A673 (cell line): Measurements from ENCODE around the gene PITX1. TPM values are rescaled to one million over a fixed set of nuclear protein-coding genes. Genes with fewer than 3 reads are reported as not detected.

ENCODE experiments used
- BruUV-seq: library from RNA; stranded (reverse); fragments of 400-500 nt; replicated peaks from 2 replicates; lab custom pipeline; 2021; lab: Mats Ljungman, UMichigan
- CTCF ChIA-PET: fragments of 300-600 bp; sonication (Branson Sonifier 250); formaldehyde crosslinking; loops from one replicate; lab custom pipeline; 2022; ENCODE audit warnings: antibody characterized with exemption; lab: Charles Lee
- POLR2A ChIA-PET: fragments of 300-600 bp; sonication (Branson Sonifier 250); formaldehyde crosslinking; loops from one replicate; lab custom pipeline; 2022; ENCODE audit warnings: antibody characterized with exemption; ENCODE audit not compliant: low non-redundant PET; lab: Charles Lee
- DNase-seq: peaks from one replicate; pipeline ENCODE4 v3.0.0-alpha.2; 2015; ENCODE audit warnings: low spot score
- H3K27ac ChIP-seq: fragments of 200-600 bp; sonication (generic); 2 replicates; pipeline ENCODE4 v1.5.1; 2016; ENCODE audit warnings: mixed run types, low read depth, mild to moderate bottlenecking, mixed read lengths, antibody characterized with exemption, low read length; ENCODE audit not compliant: poor library complexity, severe bottlenecking
- H3K27me3 ChIP-seq: fragments of 200-600 bp; sonication (generic); replicated peaks from 2 replicates; pipeline ENCODE4 v1.6.1; 2017; ENCODE audit warnings: mixed run types, low read depth, mild to moderate bottlenecking, mixed read lengths, antibody characterized with exemption, low read length; ENCODE audit not compliant: insufficient read depth, poor library complexity
- H3K36me3 ChIP-seq: fragments of 200-600 bp; sonication (generic); 2 replicates; pipeline ENCODE4 v1.6.1; 2016; ENCODE audit warnings: mixed run types, mild to moderate bottlenecking, mixed read lengths, antibody characterized with exemption, low read length; ENCODE audit not compliant: insufficient read depth, poor library complexity, severe bottlenecking
- H3K4me1 ChIP-seq: fragments of 200-600 bp; sonication (generic); 2 replicates; pipeline ENCODE4 v1.6.1; 2017; ENCODE audit warnings: mixed run types, mild to moderate bottlenecking, mixed read lengths, antibody characterized with exemption, low read length; ENCODE audit not compliant: insufficient read depth, poor library complexity, severe bottlenecking
- H3K4me3 ChIP-seq: fragments of 200-600 bp; sonication (generic); 2 replicates; pipeline ENCODE4 v1.5.1; 2016; ENCODE audit warnings: low read depth, mixed run types, mild to moderate bottlenecking, mixed read lengths, low read length; ENCODE audit not compliant: poor library complexity, severe bottlenecking
- H3K9me3 ChIP-seq: fragments of 200-600 bp; sonication (generic); 2 replicates; pipeline ENCODE4 v1.6.1; 2016; ENCODE audit warnings: mixed run types, low read depth, mild to moderate bottlenecking, mixed read lengths, antibody characterized with exemption, low read length; ENCODE audit not compliant: poor library complexity, severe bottlenecking
- EZH2 ChIP-seq: fragments of 200-600 bp; sonication (generic); IDR thresholded peaks from 2 replicates; pipeline ENCODE4 v1.6.1; 2017; ENCODE audit warnings: borderline replicate concordance, low read depth, mild to moderate bottlenecking, mixed read lengths, antibody characterized with exemption, low read length; ENCODE audit not compliant: poor library complexity, severe bottlenecking
- intact Hi-C: fragments of 100-400 bp; cut with micrococcal nuclease; formaldehyde crosslinking; loops from one replicate; pipeline ENCODE4 v1.10.0; 2022; ENCODE audit not compliant: unreplicated experiment
- total RNA-seq: library from RNA; stranded (reverse); gene quantifications from 2 replicates; pipeline ENCODE4 v1.2.3, GENCODE V29; 2021
- TF ChIP-seq, protein P1 (sequence below): fragments of 300-800, 200-600 bp; sonication (generic); conservative IDR thresholded peaks from 2 replicates; pipeline ENCODE4 v1.5.1; 2017; ENCODE audit warnings: low read depth, mild to moderate bottlenecking, antibody characterized with exemption, low read length, moderate library complexity, mixed read lengths

The PITX1 gene
- total RNA-seq, 1 experiment from 2014 or later: 2.0 TPM

DNA sequence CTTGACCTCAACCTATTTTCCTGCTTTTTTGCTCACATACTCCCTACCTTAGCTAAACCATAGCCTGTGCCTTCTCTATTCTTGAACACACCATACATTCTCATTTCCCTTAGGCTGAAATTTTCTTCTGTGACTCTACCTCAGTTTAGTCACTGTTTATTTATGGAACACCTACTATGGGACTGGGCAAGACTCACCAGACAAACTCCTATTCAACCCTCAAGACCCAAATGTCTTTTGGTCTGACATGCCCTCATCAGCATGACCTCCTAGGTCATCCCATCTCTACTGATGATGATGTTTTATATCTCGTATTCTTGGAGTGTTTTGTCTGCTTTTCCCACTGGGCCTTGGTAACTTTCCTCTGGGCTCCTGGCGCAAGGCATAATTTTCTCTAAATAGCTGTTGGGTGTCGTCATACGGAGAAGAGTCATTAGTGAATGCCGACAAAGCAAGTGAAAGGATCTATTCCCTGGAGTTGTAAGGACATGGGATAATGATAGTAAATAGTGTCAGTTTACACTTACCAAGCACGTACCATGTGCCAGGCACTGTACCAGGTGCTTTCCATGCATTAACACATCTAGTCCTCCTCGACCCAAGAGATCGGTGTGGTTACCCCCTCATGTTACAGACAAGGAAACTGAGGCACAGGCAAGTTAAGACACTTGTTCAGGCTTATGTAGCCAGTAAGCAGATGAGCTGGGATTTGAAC lies 22.4 kb upstream of the PITX1 start:
- ChIA-PET CTCF (no interaction called here), POLR2A (no interaction called here)
- Histone ChIP-seq H3K4me3 (no peak overlapping the region), H3K4me1 (no peaks in the 10 kb centered on the region), H3K27ac (no peak overlapping the region), H3K27me3 (peaks cover 39% of the 10 kb centered on the region), H3K36me3 (no peaks in the 10 kb centered on the region), H3K9me3 (no peaks in the 10 kb centered on the region)
- DNase-seq: no peak
- no peak for TF ChIP-seq EZH2
- TF ChIP-seq, protein P1, sequence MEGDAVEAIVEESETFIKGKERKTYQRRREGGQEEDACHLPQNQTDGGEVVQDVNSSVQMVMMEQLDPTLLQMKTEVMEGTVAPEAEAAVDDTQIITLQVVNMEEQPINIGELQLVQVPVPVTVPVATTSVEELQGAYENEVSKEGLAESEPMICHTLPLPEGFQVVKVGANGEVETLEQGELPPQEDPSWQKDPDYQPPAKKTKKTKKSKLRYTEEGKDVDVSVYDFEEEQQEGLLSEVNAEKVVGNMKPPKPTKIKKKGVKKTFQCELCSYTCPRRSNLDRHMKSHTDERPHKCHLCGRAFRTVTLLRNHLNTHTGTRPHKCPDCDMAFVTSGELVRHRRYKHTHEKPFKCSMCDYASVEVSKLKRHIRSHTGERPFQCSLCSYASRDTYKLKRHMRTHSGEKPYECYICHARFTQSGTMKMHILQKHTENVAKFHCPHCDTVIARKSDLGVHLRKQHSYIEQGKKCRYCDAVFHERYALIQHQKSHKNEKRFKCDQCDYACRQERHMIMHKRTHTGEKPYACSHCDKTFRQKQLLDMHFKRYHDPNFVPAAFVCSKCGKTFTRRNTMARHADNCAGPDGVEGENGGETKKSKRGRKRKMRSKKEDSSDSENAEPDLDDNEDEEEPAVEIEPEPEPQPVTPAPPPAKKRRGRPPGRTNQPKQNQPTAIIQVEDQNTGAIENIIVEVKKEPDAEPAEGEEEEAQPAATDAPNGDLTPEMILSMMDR: no peak
- intact Hi-C loops: no loop called here
- no TSS peak for BruUV-seq

DNA sequence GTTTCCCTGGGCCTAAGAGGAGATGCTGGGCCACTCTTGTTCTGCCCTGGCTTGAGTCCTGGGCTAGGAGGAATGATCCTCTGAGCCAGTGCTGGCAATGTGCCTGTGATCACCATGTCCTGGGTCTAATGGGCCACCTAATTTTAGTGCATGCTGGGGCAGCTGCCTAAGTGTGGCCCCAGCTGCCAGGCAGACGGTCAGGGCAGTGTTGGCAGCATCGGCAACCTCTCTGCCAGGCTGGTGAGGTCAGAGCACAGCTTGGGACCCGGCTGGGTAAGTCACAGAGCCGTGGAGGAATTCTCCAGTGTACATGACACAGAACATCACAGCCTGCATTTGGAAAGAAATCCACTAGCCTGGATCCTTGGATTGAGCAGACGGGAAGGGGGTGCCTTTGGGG lies 21.4 kb upstream of the PITX1 start:
- Histone ChIP-seq H3K27ac (no peak overlapping the region), H3K9me3 (no peaks in the 10 kb centered on the region), H3K4me1 (no peaks in the 10 kb centered on the region), H3K36me3 (no peaks in the 10 kb centered on the region), H3K27me3 (peaks cover 50% of the 10 kb centered on the region), H3K4me3 (no peak overlapping the region)
- no TSS peak for BruUV-seq
- no peak for DNase-seq
- CTCF ChIA-PET: no interaction called here
- TF ChIP-seq, protein P1: no peak
- TF ChIP-seq EZH2: no peak
- POLR2A ChIA-PET: interaction anchor here (0.6 kb wide), 1 partner anchor 26 kb away, joined by 7 read pairs; no protein-coding TSS in a partner anchor
- intact Hi-C loops: no loop called here

DNA sequence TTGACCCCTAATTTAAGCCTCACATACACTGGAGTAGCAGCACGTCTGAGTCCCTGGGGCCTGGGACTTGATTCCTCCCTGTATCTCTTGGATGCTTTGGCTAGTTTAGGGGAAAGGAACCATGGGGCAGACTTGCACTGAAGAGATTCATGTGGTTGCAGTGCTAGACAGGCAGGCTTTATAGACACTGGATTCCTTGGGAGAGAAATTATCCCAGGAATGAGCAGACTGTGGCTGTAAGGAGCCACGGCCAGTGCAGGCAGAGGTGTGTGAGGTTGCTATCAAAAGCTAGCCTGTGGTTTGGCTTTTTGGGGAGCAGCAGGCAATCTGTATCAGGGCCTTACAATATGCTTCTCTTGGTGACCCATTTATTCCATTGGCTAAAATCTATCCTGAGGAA lies 20.5 kb upstream of the PITX1 start:
- ChIA-PET POLR2A (no interaction called here), CTCF (no interaction called here)
- Histone ChIP-seq H3K27ac (no peak overlapping the region), H3K9me3 (no peaks in the 10 kb centered on the region), H3K4me3 (no peak overlapping the region), H3K36me3 (no peaks in the 10 kb centered on the region), H3K4me1 (no peaks in the 10 kb centered on the region), H3K27me3 (peaks cover 58% of the 10 kb centered on the region)
- DNase-seq: no peak
- TF ChIP-seq EZH2: no peak
- TF ChIP-seq, protein P1: no peak
- intact Hi-C loops: no loop called here
- BruUV-seq: no TSS peak
